Upper lobe of right lung (tissue), 1 donor: ENCODE results near the gene CDC42. TPM values are rescaled to one million over a fixed set of nuclear protein-coding genes. Genes with fewer than 3 reads are reported as not detected.

Experiments
- ATAC-seq: fragments of 200-7000 bp; cut with Tn5 transposase; one replicate; pipeline ENCODE4 v1.9.1; 2020; ENCODE audit warnings: mild to moderate bottlenecking, moderate library complexity
- DNase-seq: peaks from one replicate; pipeline ENCODE4 v3.0.0-alpha.2; 2020
- H3K27ac ChIP-seq: fragments of 200-600 bp; one replicate; pipeline ENCODE4 v1.8.0; 2022
- H3K27me3 ChIP-seq: fragments of 200-600 bp; one replicate; pipeline ENCODE4 v1.8.0; 2022; ENCODE audit warnings: mild to moderate bottlenecking
- H3K36me3 ChIP-seq: fragments of 200-600 bp; one replicate; pipeline ENCODE4 v1.8.0; 2022
- H3K4me1 ChIP-seq: fragments of 200-600 bp; one replicate; pipeline ENCODE4 v1.8.0; 2022
- H3K4me3 ChIP-seq: fragments of 200-600 bp; one replicate; pipeline ENCODE4 v1.8.0; 2022; ENCODE audit warnings: mild to moderate bottlenecking
- H3K9me3 ChIP-seq: fragments of 200-600 bp; one replicate; pipeline ENCODE4 v1.8.0; 2022
- CTCF ChIP-seq: fragments of 200-600 bp; IDR thresholded peaks from one replicate; pipeline ENCODE4 v1.8.0; 2022; ENCODE audit warnings: antibody characterized with exemption
- intact Hi-C: fragments of 100-400 bp; cut with DNase I; formaldehyde crosslinking; loops from one replicate; pipeline ENCODE4 v1.11.0; 2022
- total RNA-seq: library from RNA; stranded (reverse); fragmentation: NEBNext Ultra II Directional; extraction: Animal tissue kit (Norgen Biotek cat#: 25700); gene quantifications from one replicate; pipeline ENCODE4 v1.2.1, GENCODE V29; 2021
- donor health status: DM: no; HTN: yes; CAD: no; lungs with severe emphysema.

Gene CDC42
- total RNA-seq, 1 donor from 2014 or later = 234 TPM

GRCh38 chr1:22112554-22112953 is 60.0 kb downstream of the CDC42 start:
- H3K27me3 ChIP-seq = no peaks in the 10 kb centered on the region
- DNase-seq = no peak
- H3K9me3 ChIP-seq = no peaks in the 10 kb centered on the region
- peaks cover 27% of the 10 kb centered on the region for H3K36me3 ChIP-seq
- H3K4me3 ChIP-seq = no peak overlapping the region
- H3K4me1 ChIP-seq = peaks cover 4% of the 10 kb centered on the region
- H3K27ac ChIP-seq = no peak overlapping the region
- ATAC-seq = no peak
- intact Hi-C loops = no loop called here
- TF ChIP-seq CTCF = no peak

- Histone ChIP-seq H3K4me1 (peaks cover 3% of the 10 kb centered on the region), H3K4me3 (no peak overlapping the region), H3K36me3 (peaks cover 27% of the 10 kb centered on the region), H3K27ac (no peak overlapping the region), H3K27me3 (no peaks in the 10 kb centered on the region), H3K9me3 (no peaks in the 10 kb centered on the region)
- no peak for TF ChIP-seq CTCF
- peak; percentile 11 for ATAC-seq
- intact Hi-C loops = no loop called here
- no peak for DNase-seq
Measured at GRCh38 chr1:22114083-22115012, 61.8 kb downstream of the CDC42 start.

- H3K4me3 ChIP-seq = no peak overlapping the region
- intact Hi-C loops = no loop called here
- no peak for ATAC-seq
- no peak overlapping the region for H3K27ac ChIP-seq
- no peaks in the 10 kb centered on the region for H3K27me3 ChIP-seq
- no peak for TF ChIP-seq CTCF
- no peaks in the 10 kb centered on the region for H3K9me3 ChIP-seq
- H3K4me1 ChIP-seq = peaks cover 3% of the 10 kb centered on the region
- DNase-seq = no peak
- peaks cover 31% of the 10 kb centered on the region for H3K36me3 ChIP-seq
Measured at GRCh38 chr1:22115286-22115685, 62.8 kb downstream of the CDC42 start.

GRCh38 chr1:22117238-22117637 is 64.7 kb downstream of the CDC42 start:
- TF ChIP-seq CTCF = no peak
- DNase-seq (no peak), ATAC-seq (no peak)
- no peaks in the 10 kb centered on the region for H3K27me3 ChIP-seq
- H3K9me3 ChIP-seq = no peaks in the 10 kb centered on the region
- H3K4me1 ChIP-seq = peaks cover 3% of the 10 kb centered on the region
- no peak overlapping the region for H3K27ac ChIP-seq
- intact Hi-C loops = no loop called here
- H3K4me3 ChIP-seq = no peak overlapping the region
- peaks cover 27% of the 10 kb centered on the region for H3K36me3 ChIP-seq

- intact Hi-C loops = no loop called here
Measured at GRCh38 chr1:22117851-22118250, 65.3 kb downstream of the CDC42 start.

More at GRCh38 chr1:22117851-22118250, 65.3 kb downstream of the CDC42 start:
- DNase-seq (no peak), ATAC-seq (no peak)
- no peak overlapping the region for H3K27ac ChIP-seq
- TF ChIP-seq CTCF = no peak
- H3K4me3 ChIP-seq = no peak overlapping the region
- H3K9me3 ChIP-seq = no peaks in the 10 kb centered on the region
- H3K36me3 ChIP-seq = peaks cover 21% of the 10 kb centered on the region
- H3K4me1 ChIP-seq = peaks cover 3% of the 10 kb centered on the region
- no peaks in the 10 kb centered on the region for H3K27me3 ChIP-seq
